A549 treated with DMSO at 1 μM for 4 hours (cell line): Measurements from ENCODE around the gene COL25A1. TPM values are rescaled to one million over a fixed set of nuclear protein-coding genes. Genes with fewer than 3 reads are reported as not detected.

ENCODE experiments used
- total RNA-seq: library from RNA; stranded (reverse); fragments of 200-300 nt; extraction: Qiagen RNA extraction; gene quantifications from 5 replicates; pipeline ENCODE4 v1.2.3, GENCODE V29; 2022; ENCODE audit warnings: low read depth

The COL25A1 gene
- not detected in 5 replicates for total RNA-seq

GRCh38 chr4:109302361-109303139, at the start of gene COL25A1:
Gene COL25A1 (minus strand): TSS chr4:109302658.

GRCh38 chr4:108762559-108763225, 539.8 kb downstream of the COL25A1 start, which contains the start of gene ETNPPL:
Gene ETNPPL (minus strand): TSS chr4:108763053. CDS start chr4:108762898, 155 bp downstream.

Other genes starting within 250 kb of the COL25A1 start
- gene SEC24B, start 131.2 kb upstream of the COL25A1 start, total RNA-seq: 18.5 to 22.9 TPM (median 21.0 TPM) in 5 replicates